Spleen (tissue), 11 donors: ENCODE measurements around the gene MAPK1. TPM values are rescaled to one million over a fixed set of nuclear protein-coding genes. Genes with fewer than 3 reads are reported as not detected.
"Not testable (repeated sequence)": the region's sequence is repeated elsewhere in the genome, so short reads cannot be mapped to it uniquely, and the experiment has no call there.

Source experiments
- DNase-seq: peaks from one replicate; pipeline ENCODE4 v3.0.0-alpha.2; 2020
- H3K27ac ChIP-seq, 8 donors: fragments of 200-600 bp; sonication (generic) in 7 of 8; 1 replicate in 4 of 8; 2 replicates in 4 of 8; pipeline versions ENCODE4 v1.5.0 to v1.8.0; 2016 to 2021; ENCODE audit warnings: inconsistent platforms in 4 of 8, mild to moderate bottlenecking in 4 of 8, moderate library complexity in 1 of 8
- H3K27me3 ChIP-seq, 7 donors: fragments of 200-600 bp; sonication (generic) in 6 of 7; replicated peaks in 1 of 7; 1 replicate in 4 of 7; 2 replicates in 3 of 7; pipeline versions ENCODE4 v1.5.0 to v1.8.0; 2016 to 2021; ENCODE audit warnings: inconsistent platforms in 3 of 7, mild to moderate bottlenecking in 1 of 7
- H3K36me3 ChIP-seq, 6 donors: fragments of 200-600 bp; sonication (generic) in 5 of 6; 1 replicate in 4 of 6; 2 replicates in 2 of 6; pipeline versions ENCODE4 v1.5.0 to v1.8.0; 2016 to 2021; ENCODE audit warnings: inconsistent platforms in 2 of 6
- H3K4me1 ChIP-seq, 6 donors: fragments of 200-600 bp; sonication (generic) in 5 of 6; 1 replicate in 3 of 6; 2 replicates in 3 of 6; pipeline versions ENCODE4 v1.5.0 to v1.8.0; 2016 to 2021; ENCODE audit warnings: inconsistent platforms in 3 of 6
- H3K4me3 ChIP-seq, 8 donors: fragments of 200-600 bp; sonication (generic) in 7 of 8; 1 replicate in 4 of 8; 2 replicates in 4 of 8; pipeline versions ENCODE4 v1.5.0 to v1.8.0; 2016 to 2021; ENCODE audit warnings: inconsistent platforms in 4 of 8, mild to moderate bottlenecking in 4 of 8, moderate library complexity in 2 of 8
- H3K9me3 ChIP-seq, 8 donors: fragments of 200-600 bp; sonication (generic) in 7 of 8; 1 replicate in 4 of 8; 2 replicates in 4 of 8; pipeline versions ENCODE4 v1.5.0 to v1.8.0; 2016 to 2021; ENCODE audit warnings: inconsistent platforms in 4 of 8
- POLR2A ChIP-seq, 3 donors: fragments of 450-650 bp; IDR thresholded peaks; one replicate each; pipeline ENCODE4 v1.5.1; 2017; ENCODE audit warnings: antibody characterized with exemption in 3 of 3, mild to moderate bottlenecking in 1 of 3
- POLR2AphosphoS5 ChIP-seq, 3 donors: sonication (generic); formaldehyde crosslinking; IDR thresholded peaks; one replicate each; pipeline ENCODE4 v1.5.1; 2017; ENCODE audit warnings: antibody characterized with exemption in 3 of 3
- WGBS, 5 donors: extraction: QIAGEN DNeasy Blood & Tissue Kit in 3 of 5; methylation state at CpG; one replicate each; pipeline versions ENCODE4 v1.1.5 to v1.1.7; 2013 to 2018; 5-methylcytosine and 5-hydroxymethylcytosine counted together
- intact Hi-C: fragments of 100-400 bp; cut with DNase I; formaldehyde crosslinking; loops from one replicate; pipeline ENCODE4 v1.15.0; 2023; ENCODE audit warnings: low total_unique reads
- polyA plus RNA-seq, 3 donors: library from polyadenylated mRNA; stranded (reverse); fragments of 200-250 nt; gene quantifications; one replicate each; pipeline ENCODE4 v1.2.1, GENCODE V29; 2013
- total RNA-seq, 7 donors: library from RNA; depleted of rRNA in 3 of 7; stranded (reverse); fragments of >200 nt in 3 of 7; fragmentation: NEBNext Ultra II Directional in 4 of 7; extraction: Animal tissue kit (Norgen Biotek cat#: 25700) in 4 of 7; gene quantifications; one replicate each; pipeline versions ENCODE4 v1.1.0 to v1.2.1, GENCODE V29; 2016 to 2021
- TF ChIP-seq, protein P1 (sequence below), 11 experiments: fragments of 200-600 bp in 7 of 11; fragments of 450-650 bp in 4 of 11; sonication (generic) in 4 of 11; IDR thresholded peaks in 8 of 11; conservative IDR thresholded peaks in 3 of 11; 1 replicate in 7 of 11; 2 replicates in 4 of 11; pipeline versions ENCODE4 v1.4.0 to v1.8.0; 2016 to 2021; ENCODE audit warnings: antibody characterized with exemption in 11 of 11, inconsistent platforms in 4 of 11, mild to moderate bottlenecking in 1 of 11
- donor health status: healthy with polysubstance abuse.
- donor health status: DM: no; HTN: no; CAD: no; lungs with moderate emphysema.
- donor health status: DM: no; HTN: no; CAD: no.
- donor health status: Bipolar disorder and iron deficiency.
- donor health status: healthy.
- donor health status: DM: no; HTN: no; CAD: no.
- donor health status: DM: yes; HTN: yes; CAD: no.

Gene MAPK1
- total and polyA plus RNA-seq, 10 donors: 11.6 to 165 (median 106) TPM

DNA sequence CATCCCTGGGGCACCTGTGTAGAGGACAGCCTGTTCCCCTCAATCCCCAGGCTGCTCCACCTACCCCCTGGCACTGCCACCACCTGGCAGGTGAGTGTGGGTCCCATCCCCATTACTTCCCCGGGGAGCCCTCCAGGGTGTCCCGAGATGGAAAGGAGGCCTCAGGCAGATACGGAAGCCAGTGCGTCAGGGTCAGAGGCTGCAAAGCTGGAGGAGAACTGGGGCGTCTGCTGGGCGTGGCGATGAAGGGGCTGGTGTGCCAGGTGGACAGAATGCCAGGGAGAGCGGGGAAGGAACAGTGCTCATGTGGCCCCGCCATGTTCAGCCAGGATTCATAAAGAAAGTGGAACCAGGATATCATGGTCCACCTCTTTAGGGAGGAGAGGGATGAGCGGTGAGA is 139.7 kb downstream of the MAPK1 start:
- H3K4me3 ChIP-seq: no peak overlapping the region
- peaks cover 0 to 28% (median 0%) of the 10 kb centered on the region in 6 donors for H3K36me3 ChIP-seq
- intact Hi-C loops: no loop called here
- H3K27me3 ChIP-seq: no peaks in the 10 kb centered on the region
- no peak for DNase-seq
- TF ChIP-seq POLR2AphosphoS5 (IDR thresholded peaks at IDR 0.05) (no peak), POLR2A (IDR thresholded peaks at IDR 0.05) (no peak)
- TF ChIP-seq, protein P1, sequence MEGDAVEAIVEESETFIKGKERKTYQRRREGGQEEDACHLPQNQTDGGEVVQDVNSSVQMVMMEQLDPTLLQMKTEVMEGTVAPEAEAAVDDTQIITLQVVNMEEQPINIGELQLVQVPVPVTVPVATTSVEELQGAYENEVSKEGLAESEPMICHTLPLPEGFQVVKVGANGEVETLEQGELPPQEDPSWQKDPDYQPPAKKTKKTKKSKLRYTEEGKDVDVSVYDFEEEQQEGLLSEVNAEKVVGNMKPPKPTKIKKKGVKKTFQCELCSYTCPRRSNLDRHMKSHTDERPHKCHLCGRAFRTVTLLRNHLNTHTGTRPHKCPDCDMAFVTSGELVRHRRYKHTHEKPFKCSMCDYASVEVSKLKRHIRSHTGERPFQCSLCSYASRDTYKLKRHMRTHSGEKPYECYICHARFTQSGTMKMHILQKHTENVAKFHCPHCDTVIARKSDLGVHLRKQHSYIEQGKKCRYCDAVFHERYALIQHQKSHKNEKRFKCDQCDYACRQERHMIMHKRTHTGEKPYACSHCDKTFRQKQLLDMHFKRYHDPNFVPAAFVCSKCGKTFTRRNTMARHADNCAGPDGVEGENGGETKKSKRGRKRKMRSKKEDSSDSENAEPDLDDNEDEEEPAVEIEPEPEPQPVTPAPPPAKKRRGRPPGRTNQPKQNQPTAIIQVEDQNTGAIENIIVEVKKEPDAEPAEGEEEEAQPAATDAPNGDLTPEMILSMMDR (IDR thresholded peaks at IDR 0.05 in 8 of 11, conservative IDR thresholded peaks at IDR 0.05 in 3 of 11): no peak
- H3K4me1 ChIP-seq: peaks cover 0 to 19% (median 0%) of the 10 kb centered on the region in 6 donors
- WGBS, 5 donors: 91 to 99% (median 95%) methylated on average over 10 of the region's 10 CpGs
- no peak overlapping the region for H3K27ac ChIP-seq
- H3K9me3 ChIP-seq: no peaks in the 10 kb centered on the region

DNA sequence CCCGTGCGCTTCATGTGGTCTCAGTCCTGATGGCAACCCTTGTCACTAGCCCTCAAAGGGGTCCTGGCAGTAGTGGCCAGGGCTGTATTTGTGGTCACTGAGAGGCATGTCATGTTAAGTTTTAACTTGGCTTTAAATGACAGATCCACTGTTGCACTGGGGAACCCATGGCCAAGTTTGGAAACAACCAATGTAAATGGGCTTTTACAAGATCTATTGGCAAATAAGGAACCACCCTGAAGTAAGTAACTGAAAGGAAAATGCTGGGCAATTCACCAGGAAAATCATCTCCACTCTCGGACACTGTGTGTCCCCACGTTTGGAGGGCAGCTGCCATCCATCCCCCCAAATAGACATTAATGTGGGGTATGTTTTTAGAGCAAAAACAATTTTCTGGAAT is 140.3 kb downstream of the MAPK1 start:
- Histone ChIP-seq H3K4me1 (peaks cover 0 to 19% (median 0%) of the 10 kb centered on the region in 6 donors), H3K27ac (no peak overlapping the region), H3K4me3 (no peak overlapping the region), H3K9me3 (no peaks in the 10 kb centered on the region), H3K36me3 (peaks cover 0 to 28% (median 0%) of the 10 kb centered on the region in 6 donors), H3K27me3 (no peaks in the 10 kb centered on the region)
- intact Hi-C loops: no loop called here
- WGBS, 5 donors: 84 to 95% (median 87%) methylated on average over 4 of the region's 4 CpGs
- DNase-seq: no peak
- TF ChIP-seq POLR2AphosphoS5 (IDR thresholded peaks at IDR 0.05): no peak
- TF ChIP-seq, protein P1 (IDR thresholded peaks at IDR 0.05 in 8 of 11, conservative IDR thresholded peaks at IDR 0.05 in 3 of 11): no peak
- no peak for TF ChIP-seq POLR2A (IDR thresholded peaks at IDR 0.05)

DNA sequence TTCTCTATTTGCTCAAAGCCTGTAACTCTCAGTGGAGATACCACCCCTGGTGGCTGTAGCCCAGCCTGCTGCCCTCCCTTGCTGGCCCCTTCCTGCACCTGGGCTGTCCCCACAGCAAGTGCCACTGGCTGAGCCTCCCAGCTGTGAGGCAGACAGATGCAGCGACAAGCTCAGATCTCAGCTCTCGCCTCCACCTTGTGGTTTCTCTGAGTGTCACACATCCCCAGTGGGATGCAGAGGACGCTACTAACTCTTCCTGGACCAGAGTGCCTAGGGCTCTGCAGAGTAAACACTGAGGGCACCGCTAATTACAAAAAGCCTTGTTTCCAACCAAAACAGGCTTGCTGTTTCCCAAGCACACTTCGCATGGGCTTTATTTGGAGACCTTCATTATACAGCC is 140.8 kb downstream of the MAPK1 start:
- 47 to 83% (median 54%) methylated on average over 2 to 5 of the region's 5 CpGs for WGBS, 5 donors
- no peaks in the 10 kb centered on the region for H3K9me3 ChIP-seq
- H3K4me1 ChIP-seq: peaks cover 0 to 19% (median 0%) of the 10 kb centered on the region in 6 donors
- intact Hi-C loops: no loop called here
- H3K36me3 ChIP-seq: peaks cover 0 to 28% (median 0%) of the 10 kb centered on the region in 6 donors
- H3K4me3 ChIP-seq: no peak overlapping the region
- H3K27me3 ChIP-seq: no peaks in the 10 kb centered on the region
- TF ChIP-seq POLR2AphosphoS5 (IDR thresholded peaks at IDR 0.05): no peak
- TF ChIP-seq, protein P1 (IDR thresholded peaks at IDR 0.05 in 8 of 11, conservative IDR thresholded peaks at IDR 0.05 in 3 of 11): peak in 5 of 11 experiments; percentile 11 to 52 (median 36)
- TF ChIP-seq POLR2A (IDR thresholded peaks at IDR 0.05): no peak
- DNase-seq: no peak
- no peak overlapping the region for H3K27ac ChIP-seq

DNA sequence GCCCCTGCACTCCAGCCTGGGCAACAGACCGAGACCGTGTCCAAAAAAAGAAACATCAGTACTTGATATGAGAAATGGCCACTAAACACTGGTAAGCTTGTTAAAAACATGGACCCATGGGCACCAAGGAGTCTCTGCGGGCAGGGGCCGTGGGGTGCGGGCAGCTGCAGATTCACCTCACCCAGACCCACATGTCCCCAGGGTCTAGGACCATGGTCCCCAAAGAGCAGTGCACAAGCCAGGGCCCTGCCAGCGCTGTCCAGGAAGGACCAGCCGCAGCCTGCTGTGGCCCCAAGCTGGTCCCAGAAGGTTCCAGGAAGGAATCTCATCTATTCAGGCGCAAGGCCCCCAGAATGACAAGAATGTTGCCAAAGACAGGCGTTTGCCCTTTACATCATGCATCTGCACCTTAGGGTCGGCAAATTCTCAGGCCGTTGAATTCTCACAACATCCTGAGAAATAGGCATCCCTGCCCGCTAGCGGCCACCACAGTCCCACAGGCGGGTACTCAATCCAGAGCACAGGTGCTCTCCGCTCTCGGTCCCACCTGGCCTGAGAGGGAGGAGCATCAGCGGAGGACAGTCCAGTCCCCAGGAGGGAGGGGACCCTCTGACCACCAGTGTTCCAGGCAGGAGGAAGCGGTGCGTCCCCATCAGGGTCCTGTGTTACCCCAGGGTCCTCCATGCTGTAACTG is 141.3 kb downstream of the MAPK1 start:
- 90 to 97% (median 93%) methylated on average over 6 to 19 of the region's 19 CpGs for WGBS, 5 donors
- Histone ChIP-seq H3K27me3 (no peaks in the 10 kb centered on the region), H3K27ac (no peak overlapping the region), H3K9me3 (no peaks in the 10 kb centered on the region), H3K4me3 (no peak overlapping the region), H3K36me3 (peaks cover 0 to 28% (median 0%) of the 10 kb centered on the region in 6 donors), H3K4me1 (peaks cover 0 to 19% (median 0%) of the 10 kb centered on the region in 6 donors)
- no peak for DNase-seq
- intact Hi-C loops: no loop called here
- TF ChIP-seq POLR2A (IDR thresholded peaks at IDR 0.05): no peak
- TF ChIP-seq POLR2AphosphoS5 (IDR thresholded peaks at IDR 0.05): no peak
- TF ChIP-seq, protein P1 (IDR thresholded peaks at IDR 0.05 in 8 of 11, conservative IDR thresholded peaks at IDR 0.05 in 3 of 11): no peak

DNA sequence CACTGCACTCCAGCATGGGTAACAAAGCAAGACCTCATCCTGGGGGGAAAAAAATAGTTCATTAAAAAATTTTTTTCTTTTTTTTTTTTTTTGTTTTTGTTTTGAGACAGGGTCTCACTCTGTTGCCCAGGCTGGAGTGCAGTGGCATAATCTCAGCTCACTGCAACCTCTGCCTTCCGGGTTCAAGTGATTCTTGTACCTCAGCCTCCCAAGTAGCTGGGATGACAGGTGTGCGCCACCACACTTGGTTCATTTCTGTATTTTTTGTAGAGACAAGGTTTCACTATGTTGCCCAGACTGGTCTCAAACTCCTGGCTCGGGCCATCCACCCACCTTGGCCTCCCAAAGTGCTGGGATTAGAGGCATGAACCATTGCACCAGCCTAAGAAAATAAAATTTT is 142.9 kb downstream of the MAPK1 start:
- DNase-seq, H3K27ac ChIP-seq, H3K27me3 ChIP-seq, H3K4me3 ChIP-seq, H3K9me3 ChIP-seq, intact Hi-C loops: not testable (repeated sequence)
- 96 to 100% (median 97%) methylated on average over 3 of the region's 3 CpGs for WGBS, 5 donors
- peaks cover 0 to 22% (median 0%) of the 10 kb centered on the region in 6 donors for H3K4me1 ChIP-seq
- peaks cover 0 to 18% (median 0%) of the 10 kb centered on the region in 6 donors for H3K36me3 ChIP-seq

DNA sequence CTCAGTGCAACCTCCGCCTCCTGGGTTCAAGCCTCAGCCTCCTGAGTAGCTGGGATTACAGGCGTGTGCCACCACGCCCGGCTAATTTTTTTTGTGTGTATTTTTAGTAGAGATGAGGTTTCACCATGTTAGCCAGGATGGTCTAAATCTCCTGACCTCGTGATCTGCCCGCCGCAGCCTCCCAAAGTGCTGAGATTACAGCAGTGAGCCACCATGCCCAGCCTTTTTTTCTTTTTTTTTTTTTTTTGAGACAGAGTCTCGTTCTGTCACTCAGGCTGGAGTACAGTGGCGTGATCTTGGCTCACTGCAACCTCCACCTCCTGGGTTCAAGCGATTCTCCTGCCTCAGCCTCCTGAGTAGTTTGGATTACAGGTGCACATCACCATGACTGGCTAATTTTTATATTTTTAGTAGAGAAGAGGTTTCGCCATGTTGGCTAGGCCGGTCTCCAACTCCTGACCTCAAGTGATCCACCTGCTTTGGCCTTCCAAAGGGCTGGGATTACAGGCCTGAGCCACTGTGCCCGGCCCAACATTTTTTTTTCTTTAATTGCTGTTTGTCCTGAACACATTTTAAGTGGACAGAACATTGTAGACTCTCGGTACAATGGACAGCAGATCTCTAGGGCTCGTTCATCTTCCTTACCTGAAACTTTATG is 146.1 kb downstream of the MAPK1 start:
- H3K4me1 ChIP-seq: peaks cover 0 to 17% (median 2%) of the 10 kb centered on the region in 6 donors
- intact Hi-C loops, H3K27me3 ChIP-seq, H3K36me3 ChIP-seq, DNase-seq, H3K4me3 ChIP-seq, H3K9me3 ChIP-seq, H3K27ac ChIP-seq: not testable (repeated sequence)
- WGBS, 5 donors: 94 to 97% (median 96%) methylated on average over 14 to 15 of the region's 15 CpGs
